HG03457 (cell line): ENCODE data around the gene CYTIP.
"Not testable (repeated sequence)": the region's sequence is repeated elsewhere in the genome, so short reads cannot be mapped to it uniquely, and the experiment has no call there.

Experiments
- ATAC-seq: cut with Tn5 transposase; IDR thresholded peaks from one replicate; pipeline ENCODE4 v1.9.1; 2021; ENCODE audit warnings: moderate number of reproducible peaks; ENCODE audit not compliant: unreplicated experiment

The CYTIP gene

DNA sequence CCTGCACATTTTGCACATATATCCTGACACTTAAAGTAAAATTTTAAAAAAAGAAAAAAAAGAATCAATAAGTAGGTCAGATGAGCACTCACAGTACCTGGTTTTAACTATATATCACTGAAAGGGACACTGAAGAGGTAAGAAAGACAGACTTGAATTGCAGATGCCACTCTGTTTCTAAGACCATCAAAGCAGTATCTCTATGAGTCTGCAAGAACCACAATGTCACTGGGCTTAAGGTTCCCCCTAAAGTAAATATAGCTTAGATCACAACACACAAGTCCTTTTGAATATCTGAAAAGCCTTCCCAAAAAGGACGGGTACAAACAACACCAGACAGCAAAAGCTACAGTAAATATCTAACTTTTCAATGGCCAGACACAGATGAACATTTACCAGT, 57.6 kb downstream of the CYTIP start:
- no peak for ATAC-seq

GRCh38 chr2:157377861-157378260, 66.0 kb downstream of the CYTIP start:
- ATAC-seq = no peak

DNA sequence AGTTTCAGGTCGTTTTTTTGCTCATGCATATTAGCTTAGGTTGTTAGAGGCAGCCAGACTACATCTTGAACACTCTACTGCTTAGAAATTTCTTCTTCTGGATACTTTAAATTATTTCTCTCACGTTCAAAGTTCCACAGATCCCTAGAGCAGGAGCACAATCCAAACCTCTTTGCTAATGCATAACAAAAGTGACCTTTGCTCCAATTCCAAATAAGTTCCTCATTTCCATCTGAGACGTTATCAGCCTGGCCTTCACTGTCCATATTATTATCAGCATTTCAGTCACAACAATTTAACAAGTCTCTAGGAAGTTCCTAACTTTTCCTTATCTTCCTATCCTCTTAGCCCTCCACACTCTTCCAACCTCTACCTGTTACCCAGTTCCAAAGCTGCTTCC, 67.8 kb downstream of the CYTIP start:
- no peak for ATAC-seq

DNA sequence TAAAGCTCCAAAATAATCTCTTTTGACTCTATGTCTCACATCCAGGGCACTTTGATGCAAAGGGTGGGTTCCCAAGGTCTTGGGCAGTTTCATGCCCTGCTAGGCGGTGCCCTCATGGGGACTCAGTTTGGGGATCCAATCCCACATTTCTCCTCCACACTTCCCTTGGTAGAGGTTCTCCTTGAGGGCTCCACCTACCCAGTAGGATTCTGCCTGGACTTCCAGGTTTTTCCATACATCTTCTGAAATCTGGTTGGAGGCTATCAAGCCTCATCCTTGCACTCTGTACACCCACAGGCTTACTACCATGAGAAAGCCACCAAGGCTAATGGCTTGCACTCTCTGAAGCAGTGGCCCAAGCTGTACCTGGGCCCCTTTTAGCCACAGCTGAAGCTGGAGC, 68.5 kb downstream of the CYTIP start:
- ATAC-seq = no peak

DNA sequence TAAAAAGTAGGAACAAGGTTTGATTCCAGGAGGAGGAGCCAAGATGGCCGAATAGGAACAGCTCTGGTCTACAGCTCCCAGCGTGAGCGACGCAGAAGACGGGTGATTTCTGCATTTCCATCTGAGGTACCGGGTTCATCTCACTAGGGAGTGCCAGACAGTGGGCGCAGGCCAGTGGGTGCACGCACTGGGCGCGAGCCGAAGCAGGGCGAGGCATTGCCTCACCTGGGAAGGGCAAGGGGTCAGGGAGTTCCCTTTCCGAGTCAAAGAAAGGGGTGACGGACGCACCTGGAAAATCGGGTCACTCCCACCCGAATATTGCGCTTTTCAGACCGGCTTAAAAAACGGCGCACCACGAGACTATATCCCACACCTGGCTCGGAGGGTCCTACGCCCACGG, 75.4 kb downstream of the CYTIP start:
- not testable (repeated sequence) for ATAC-seq

DNA sequence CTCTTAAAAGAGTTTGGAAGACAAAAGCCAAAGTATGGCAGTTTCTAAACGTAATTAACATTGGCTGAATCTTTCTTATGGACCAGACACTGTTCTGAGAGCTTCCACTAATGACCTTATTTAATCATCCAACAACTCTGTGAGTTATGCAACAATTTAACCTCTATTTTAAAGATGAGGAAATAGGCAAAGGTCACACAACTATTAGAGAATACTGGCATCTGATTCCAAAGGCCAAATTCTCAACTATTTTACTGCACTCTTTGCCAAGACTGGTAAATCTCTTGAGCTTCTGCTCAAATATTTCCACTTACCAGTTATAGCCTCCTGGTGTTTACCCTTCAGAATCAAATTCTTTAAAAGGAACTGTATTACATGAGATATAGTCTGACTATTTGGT, 76.2 kb downstream of the CYTIP start:
- no peak for ATAC-seq
